Measurements from ENCODE around the gene UNC13A. TPM values are rescaled to one million over a fixed set of nuclear protein-coding genes. Genes with fewer than 3 reads are reported as not detected.

Gene UNC13A
- total RNA-seq, 1 experiment from 2014 or later, result 22.2 TPM

DNA sequence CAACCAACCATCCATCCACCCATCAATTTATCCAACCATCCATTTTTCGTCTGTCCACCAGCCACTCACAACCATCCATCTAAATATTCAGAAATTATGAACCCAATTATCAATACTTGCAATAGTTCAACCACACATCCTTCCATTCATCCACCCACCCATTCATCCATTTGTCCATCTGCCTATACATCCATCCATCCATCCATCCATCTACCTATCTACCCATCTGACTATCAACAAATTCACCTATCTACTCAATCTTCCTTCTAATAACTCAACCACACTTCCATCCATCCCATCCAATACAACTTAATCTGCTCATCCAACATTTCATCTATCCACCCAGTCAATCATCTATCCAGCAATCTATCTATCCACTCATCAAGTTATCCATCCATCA lies 46.3 kb downstream of the UNC13A start:
- Histone ChIP-seq H3K79me1 (ENCODE audit: insufficient read depth, low read depth, low read length, poor library complexity, severe bottlenecking) (no peaks in the 10 kb centered on the region), H3K9me3 (ENCODE audit: control insufficient read depth, low read depth, low read length) (no peaks in the 10 kb centered on the region), H3T11ph (ENCODE audit: low read length) (no peak overlapping the region), H2AFZ (ENCODE audit: low read length) (no peak overlapping the region), H3K14ac (ENCODE audit: insufficient read depth, low read length) (no peak overlapping the region), H3K4ac (ENCODE audit: low read depth, low read length) (no peak overlapping the region), H3K79me2 (ENCODE audit: insufficient read depth, low read length) (no peaks in the 10 kb centered on the region), H3K23ac (ENCODE audit: insufficient read length, low read depth, low read length) (no peak overlapping the region), H3K4me1 (ENCODE audit: insufficient read depth, low read length) (no peaks in the 10 kb centered on the region), H3K23me2 (ENCODE audit: insufficient read length, low read depth, low read length, poor library complexity, severe bottlenecking) (no peaks in the 10 kb centered on the region), H2BK12ac (ENCODE audit: insufficient read length, low read depth, low read length) (no peak overlapping the region), H3K4me2 (ENCODE audit: insufficient read depth, insufficient read length, low read length) (no peak overlapping the region), H2BK5ac (ENCODE audit: insufficient read length, low read length) (no peak overlapping the region), H3K18ac (ENCODE audit: insufficient read length, low read depth, low read length) (no peak overlapping the region), H2BK120ac (ENCODE audit: low read depth, low read length, poor library complexity, severe bottlenecking) (no peak overlapping the region), H3K56ac (ENCODE audit: insufficient read length, low read depth, low read length) (no peak overlapping the region), H2AK5ac (ENCODE audit: insufficient read length, low read length) (no peak overlapping the region), H3K27ac (ENCODE audit: insufficient read length, low read depth, low read length) (no peak overlapping the region), H2BK20ac (ENCODE audit: low read depth, low read length, poor library complexity, severe bottlenecking) (no peak overlapping the region), H4K91ac (ENCODE audit: insufficient read length, low read depth, low read length) (no peak overlapping the region), H4K8ac (replicated peaks; ENCODE audit: insufficient read length, low read depth, low read length) (no peak overlapping the region), H3K27me3 (ENCODE audit: insufficient read depth, low read length) (no peaks in the 10 kb centered on the region), H2BK15ac (ENCODE audit: low read depth, low read length) (no peak overlapping the region), H3K9ac (ENCODE audit: extremely low read depth, insufficient read length, low read length) (no peak overlapping the region), H4K5ac (ENCODE audit: insufficient read length, low read depth, low read length) (no peak overlapping the region), H4K20me1 (ENCODE audit: control insufficient read depth, insufficient read depth, insufficient read length) (no peaks in the 10 kb centered on the region)
- no peak for DNase-seq
- H3K4me1 Mint-ChIP-seq, result no peaks in the 10 kb centered on the region; a peak in 1 of 4 replicates
- H3K27ac Mint-ChIP-seq, result no peak overlapping the region
- no peaks in the 10 kb centered on the region for H3K9me3 Mint-ChIP-seq
- H3K4me3 Mint-ChIP-seq, result no peak overlapping the region
- WGBS (ENCODE audit: extremely low coverage, insufficient read length, low lambda C conversion rate), result 100% methylated on average over 1 of the region's 1 CpG
- H3K27me3 Mint-ChIP-seq (ENCODE audit: low read depth), result no peaks in the 10 kb centered on the region; the same call in 1 of the 2 replicates
- peaks cover 28 to 46% (median 39%) of the 10 kb centered on the region in 3 experiments for H3K36me3 Mint-ChIP-seq (ENCODE audit: insufficient read depth in 1 of 3, low read depth in 3 of 3)
- TF ChIP-seq, protein P1, sequence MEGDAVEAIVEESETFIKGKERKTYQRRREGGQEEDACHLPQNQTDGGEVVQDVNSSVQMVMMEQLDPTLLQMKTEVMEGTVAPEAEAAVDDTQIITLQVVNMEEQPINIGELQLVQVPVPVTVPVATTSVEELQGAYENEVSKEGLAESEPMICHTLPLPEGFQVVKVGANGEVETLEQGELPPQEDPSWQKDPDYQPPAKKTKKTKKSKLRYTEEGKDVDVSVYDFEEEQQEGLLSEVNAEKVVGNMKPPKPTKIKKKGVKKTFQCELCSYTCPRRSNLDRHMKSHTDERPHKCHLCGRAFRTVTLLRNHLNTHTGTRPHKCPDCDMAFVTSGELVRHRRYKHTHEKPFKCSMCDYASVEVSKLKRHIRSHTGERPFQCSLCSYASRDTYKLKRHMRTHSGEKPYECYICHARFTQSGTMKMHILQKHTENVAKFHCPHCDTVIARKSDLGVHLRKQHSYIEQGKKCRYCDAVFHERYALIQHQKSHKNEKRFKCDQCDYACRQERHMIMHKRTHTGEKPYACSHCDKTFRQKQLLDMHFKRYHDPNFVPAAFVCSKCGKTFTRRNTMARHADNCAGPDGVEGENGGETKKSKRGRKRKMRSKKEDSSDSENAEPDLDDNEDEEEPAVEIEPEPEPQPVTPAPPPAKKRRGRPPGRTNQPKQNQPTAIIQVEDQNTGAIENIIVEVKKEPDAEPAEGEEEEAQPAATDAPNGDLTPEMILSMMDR (conservative IDR thresholded peaks at IDR 0.05), result no peak

All from H9 (cell line).